ENCODE data around the gene MVB12A.

The MVB12A gene

DNA sequence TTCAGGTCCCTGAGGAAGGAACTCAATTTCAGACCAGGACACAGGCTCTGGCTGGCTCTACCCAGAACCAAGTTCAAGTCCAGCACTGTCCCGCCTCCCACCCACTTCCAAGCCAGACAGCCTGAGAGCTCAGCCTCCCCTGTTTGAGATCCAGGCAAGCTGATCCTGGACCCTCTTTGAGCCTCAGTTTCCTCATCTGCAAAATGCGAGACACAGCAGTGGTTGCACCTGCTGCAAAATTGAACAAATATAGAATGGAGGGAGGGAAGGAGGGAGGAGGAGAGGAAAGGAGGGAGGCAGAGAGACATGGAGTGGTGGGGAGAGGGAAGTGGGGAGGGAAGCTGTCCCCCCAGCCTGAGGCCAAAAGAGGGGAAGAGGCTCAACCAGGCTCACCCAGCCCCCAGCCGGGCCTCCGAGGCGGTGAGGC, 27.9 kb downstream of the MVB12A start:
- DNase-seq, result no peak

DNA sequence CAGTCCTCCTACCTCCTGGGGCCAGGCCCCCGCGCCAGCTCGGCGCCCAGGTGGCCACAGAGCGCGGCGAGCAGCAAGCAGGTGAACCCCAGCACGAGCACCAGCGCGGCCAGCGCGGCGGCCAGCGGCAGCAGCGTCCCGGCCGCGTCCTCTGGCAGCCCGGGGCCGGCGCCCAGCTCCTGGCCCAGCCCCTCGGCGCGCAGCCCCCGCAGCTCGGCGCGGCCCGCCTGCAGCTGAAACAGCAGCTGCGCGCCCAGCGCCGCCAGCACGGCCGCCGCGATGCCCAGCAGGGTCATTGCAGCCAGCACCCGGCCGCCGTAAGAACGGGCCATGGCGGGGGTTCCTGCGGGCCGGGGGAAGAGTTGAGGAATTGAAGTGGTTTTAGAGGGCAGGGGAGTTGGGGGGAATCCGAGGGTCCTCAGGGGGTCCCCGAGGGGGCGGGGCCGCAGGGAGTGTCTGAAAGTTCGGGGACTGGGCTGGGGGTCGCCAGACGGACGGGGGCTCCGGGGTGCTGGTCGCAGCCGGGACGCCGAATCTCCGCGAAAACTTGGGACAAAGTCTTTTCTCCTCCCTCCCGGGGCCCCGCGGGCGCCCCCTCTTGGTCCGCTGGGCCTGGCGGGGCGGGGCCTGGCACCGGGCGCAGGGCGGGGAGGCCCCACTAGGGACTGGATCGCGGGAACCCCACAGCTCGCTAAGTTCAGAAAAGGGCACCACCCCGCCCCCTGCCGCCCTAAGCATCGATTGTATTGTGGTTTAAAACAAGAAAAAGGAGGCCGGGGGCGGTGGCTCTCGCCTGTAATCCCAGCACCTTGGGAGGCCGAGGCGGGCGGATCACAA, 28.5 kb downstream of the MVB12A start, which contains the start of gene TMEM221:
TMEM221 (minus strand) TSS at position 538 of the 837 bp plus-strand sequence; CDS start at position 332, 206 bp downstream.
- DNase-seq, result no peak

DNA sequence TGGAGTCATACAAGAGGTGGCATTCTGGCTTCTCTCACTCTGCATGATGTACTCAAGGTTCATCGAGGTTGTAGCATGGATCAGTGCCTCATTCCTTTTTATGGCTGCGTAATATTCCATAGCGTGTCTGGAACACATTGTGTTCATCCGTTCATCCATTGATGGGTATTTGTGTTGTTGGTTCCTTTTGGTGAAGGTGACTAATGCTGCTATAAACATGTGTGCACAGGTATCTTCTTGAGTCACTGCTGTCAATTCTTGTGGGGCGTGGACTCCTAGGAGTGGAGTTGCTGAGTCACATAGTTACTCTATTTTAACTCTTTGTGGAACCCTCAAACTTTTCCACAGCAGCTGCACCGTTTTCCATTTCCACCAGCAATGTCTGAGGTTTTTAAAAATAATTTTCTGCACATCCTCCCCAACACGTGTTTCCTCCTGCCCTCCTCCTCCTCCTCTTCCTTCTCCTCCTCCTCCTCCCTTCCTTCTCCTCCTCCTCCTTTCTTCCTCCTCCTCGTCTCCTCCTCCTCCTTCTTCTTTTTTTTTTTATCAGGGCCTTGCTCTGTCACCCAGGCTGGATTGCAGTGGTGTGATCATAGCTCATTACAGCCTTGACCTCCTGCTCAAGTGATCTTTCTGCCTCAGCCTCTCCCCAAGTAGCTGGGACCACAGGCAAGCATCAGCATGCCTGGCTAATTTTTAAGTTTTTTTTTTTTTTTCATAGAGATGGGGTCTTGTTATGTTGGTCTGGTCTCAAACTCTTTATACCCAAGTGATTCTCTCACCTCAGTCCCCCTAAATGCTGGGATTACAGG, 30.6 kb downstream of the MVB12A start:
- peak; percentile 41 for DNase-seq

DNA sequence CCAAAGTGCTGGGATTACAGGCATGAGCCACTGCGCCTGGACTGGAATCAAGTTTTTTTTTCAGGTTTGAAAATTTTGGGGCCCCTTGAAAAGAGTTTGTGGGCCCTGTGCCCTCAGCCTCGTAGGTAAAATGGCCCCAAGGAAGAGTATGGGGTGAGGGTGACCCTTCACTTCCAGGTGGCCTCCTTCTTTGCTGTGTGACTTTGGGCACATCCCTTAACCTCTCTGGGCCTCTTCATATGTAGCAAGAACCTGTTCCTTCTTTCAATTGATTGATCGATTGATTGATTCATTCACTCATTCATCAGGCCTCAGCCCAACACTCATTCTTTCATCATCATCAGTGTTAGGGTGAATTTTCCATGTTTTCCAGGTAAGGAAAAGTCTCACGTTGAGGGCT, 32.0 kb downstream of the MVB12A start:
- no peak for DNase-seq

DNA sequence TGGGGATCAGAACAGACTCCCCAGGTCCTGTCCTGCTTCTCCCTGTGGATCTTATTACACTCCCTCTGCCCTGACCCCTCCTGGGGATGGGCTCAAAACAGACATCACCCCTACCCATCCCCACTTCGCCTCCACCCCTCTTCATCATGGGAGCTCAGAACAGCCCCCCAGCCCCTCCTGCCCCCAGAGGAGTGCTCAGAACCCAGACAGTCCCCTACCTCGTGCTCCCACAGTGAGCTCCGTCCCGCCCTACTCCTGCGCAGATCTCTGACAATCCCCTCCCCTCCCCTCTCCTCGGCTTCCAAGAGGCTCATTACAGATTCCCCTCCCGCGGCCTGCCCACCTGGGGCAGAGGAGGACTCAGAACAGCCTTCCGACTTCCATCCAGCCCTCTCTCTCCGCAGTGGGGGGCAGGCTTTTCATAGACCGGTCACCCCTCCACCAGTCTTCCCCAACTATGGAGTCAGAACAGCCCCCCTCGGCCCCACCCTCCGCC, 34.8 kb downstream of the MVB12A start:
- DNase-seq, result no peak

DNA sequence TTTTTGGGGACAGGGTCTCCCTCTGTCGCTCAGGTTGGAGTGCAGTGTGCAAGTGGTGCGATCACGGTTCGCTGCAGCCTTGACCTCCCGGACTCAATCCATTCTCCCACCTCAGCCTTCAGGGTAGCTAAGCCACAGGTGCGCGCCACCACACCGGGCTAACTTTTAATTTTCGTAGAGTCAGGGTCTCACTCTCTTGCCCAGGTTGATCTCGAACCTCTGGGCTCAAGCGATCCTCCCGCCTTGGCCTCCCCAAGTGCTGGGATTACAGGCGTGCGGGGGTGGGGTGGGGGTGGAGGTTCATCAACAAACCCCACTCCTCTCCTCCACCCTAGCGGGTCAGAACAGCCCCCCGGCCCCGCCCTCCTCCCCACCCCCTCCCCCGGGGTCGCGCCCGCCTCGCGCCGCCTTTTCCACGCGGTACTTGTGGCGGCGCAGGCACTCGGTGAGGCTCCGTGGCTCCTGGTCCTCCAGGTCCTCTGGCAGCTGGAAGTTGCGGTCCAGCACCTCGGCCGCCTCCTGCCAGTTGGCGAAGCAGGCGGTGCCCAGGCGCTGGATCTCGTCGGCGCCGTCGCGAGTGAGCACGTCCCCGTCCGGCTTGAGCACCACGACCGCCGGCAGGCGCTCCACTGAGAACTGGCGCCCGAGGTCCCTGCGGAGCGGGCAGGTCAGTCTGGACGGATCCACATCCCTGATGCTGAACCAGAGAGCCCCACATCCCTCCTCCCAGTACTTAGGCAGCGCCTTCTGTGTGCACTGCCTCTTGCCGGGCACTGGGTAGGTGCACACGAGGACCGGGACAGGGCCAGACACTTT, 35.7 kb downstream of the MVB12A start:
- DNase-seq, result no peak

DNA sequence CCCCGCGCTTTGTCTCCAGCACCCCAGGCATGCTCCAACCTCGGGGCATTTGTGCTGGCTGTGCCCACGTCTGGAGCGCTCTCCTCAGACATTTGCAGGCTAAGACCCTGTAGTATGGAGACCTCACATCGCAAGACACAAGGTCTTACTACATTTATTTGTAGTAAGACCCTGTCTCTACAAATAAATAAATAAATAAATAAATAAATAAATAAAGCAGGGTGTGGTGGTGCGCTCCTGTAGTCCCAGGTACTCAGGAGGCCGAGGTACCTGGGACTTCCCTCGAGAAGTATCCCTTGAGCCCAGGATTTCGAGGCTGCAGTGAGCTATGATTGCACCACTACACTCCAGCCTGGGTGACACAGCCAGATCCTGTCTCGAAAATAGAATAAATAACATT, 36.3 kb downstream of the MVB12A start:
- DNase-seq, result no peak

DNA sequence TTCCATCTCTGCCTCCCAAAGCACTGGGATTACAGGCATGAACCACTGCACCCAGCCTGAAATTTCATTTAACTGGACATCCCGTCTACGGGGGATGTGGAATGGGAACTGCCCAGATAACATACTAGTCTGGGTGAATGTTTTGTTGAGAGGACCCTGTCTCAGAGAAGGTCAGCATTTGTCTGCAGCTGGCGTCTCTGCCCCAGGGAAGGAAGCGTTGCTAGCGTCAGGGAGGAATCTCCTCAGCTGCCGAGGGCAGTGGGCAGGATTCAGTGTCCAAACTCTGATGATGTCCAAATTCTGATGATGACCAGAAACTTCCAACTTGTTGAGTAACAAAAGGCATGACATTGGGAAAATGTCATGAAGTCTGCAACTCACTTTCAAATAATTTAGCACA, 37.8 kb downstream of the MVB12A start:
- no peak for DNase-seq

DNA sequence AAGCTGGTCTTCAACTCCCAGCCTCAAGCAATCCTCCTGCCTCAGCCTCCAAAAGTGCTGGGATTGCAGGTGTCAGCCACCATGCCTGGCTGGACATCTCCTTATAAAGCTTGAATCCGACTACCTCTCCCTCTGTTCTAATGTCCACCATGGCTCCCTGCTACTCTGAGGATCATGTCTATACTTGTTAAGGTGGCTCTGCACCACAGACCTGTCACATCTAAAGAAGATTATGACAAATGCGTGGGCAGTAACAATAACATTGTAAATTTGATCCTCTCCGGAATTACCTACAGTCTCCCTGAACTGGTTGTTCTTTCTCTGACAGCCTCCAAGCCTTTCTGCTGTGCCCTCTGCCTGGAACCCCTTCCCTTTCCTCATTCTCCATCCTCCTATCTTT, 39.1 kb downstream of the MVB12A start:
- no peak for DNase-seq

DNA sequence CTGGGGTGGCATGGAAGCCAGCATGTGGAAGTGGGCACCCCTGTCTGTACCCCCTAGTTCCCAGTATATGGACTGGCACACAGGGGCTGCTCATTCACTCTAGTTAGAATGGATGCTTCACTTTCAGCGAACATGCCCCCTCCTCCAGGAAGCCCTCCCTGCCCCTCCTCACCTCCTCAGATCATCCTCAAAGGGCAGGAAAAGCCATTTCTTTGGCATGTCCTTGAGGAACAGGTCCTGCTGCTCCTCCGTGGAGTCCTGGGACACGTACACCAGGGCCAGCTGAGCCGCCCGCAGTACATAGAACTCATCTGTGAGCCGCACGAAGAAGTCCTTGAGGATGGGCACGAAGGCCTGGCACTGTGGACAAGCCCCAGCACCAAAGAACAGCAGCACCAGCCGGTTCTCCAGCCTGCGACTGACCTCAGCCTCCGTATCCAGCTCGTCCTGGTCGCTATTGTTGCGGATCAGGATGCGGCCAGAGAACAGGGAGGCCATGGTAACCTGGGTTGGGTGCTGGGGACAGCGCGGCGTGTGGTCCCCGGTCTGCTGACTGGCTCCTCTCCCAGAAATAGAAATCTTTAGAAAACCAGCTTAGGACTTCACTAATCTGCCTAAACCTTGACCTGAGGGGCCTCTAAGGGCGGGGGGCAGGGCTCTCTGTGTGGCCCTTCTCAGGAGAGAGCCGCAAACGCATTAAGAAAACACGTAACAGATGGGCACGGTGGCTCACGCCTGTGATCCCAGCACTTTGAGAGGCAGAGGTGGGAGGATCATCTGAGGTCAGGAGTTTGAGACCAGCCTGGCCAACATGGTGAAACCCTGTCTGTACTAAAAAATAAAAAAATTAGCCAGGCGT, 40.8 kb downstream of the MVB12A start, which contains the start of gene NXNL1:
NXNL1 (minus strand) TSS at position 555 of the 859 bp plus-strand sequence; CDS start at position 498, 57 bp downstream.
- DNase-seq, result no peak

DNA sequence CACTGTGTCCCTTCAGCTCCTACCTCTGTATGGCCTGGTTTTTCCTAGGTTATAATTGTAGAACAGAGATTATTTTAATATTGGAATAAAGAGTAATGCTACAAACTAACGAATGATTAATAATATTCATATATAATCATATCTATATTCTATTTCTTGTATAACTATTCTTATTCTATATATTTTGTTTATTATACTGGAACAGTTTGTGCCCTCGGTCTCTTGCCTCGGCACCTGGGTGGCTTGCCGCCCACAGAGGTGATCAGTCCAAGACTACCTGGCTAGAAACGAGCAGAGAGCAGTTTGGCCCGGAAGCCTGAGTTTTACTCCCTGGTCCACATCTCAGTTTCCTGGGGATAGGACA, 46.6 kb downstream of the MVB12A start:
- DNase-seq, result no peak

DNA sequence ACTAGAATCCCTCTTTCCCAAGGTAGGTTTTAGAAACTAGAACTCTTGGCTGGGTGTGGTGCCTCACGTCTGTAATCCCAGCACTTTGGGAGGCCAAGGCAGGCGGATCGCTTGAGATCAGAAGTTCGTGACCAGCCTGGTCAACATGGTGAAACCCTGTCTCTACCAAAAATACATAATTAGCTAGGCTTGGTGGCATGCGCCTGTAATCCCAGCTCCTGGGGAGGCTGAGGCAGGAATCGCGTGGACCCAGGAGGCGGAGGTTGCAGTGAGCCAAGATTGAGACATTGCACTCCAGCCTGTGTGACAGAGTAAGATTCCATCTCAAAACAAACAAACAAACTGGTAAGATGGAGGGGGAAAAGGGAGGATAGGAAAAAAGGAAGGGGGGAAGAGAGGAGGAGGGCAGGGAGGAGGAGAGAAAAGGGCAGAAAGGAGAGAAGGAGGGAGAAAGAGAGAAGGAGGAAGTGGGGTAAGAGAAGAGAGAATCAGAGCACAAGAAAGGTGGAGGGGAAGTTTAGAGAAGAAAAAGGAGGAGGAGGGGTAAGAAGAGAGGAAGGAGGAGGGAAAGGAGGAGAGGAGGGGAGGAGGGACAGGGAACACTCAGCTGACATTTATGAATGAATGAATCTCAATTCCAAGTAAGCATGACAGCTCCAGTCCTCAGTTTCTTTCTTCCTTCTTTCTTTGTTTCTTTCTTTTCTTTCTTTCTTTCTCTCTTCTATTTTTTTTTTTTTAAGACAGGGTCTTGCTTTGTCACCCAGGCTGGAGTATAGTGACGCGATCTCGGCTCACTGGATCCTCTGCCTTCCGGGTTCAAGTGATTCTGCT, 47.8 kb downstream of the MVB12A start:
- DNase-seq, result no peak

DNA sequence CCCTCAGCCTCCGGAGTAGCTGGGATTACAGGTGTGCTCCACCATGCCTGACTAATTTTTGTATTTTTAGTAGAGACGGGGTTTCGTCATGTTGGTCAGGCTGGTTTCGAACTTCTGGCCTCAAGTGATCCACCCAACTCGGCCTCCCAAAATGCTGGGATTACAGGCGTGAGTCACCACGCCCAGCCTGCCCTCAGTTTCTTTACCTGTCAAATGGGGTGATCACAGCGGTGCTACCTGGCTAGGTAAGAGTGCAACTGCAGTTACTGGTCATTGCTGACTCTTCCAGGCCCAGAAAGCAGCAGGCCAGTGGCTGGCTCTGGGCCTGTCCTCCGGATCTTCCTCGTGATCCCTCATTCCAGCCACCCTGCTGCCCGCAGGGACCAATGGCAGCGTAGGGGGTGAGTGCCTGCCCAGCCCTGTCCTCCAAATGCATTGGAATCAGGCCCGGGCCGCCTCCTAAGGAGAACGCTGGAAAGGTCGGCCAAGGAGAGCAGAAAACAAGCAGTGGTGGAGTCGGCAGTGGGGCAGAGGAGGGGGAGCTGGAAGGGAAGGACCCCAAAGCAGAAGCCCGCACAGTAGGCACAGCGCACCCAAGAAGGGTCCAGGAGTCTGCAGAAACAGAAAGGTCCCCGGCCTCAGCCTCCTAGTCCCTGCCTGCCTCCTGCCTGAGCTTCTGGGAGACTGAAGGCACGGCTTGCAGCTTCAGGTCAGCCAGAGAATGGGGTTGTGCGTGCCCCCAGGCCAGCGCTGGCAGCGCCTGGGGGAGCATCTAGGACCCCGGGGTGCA, 48.6 kb downstream of the MVB12A start:
- DNase-seq, result no peak

DNA sequence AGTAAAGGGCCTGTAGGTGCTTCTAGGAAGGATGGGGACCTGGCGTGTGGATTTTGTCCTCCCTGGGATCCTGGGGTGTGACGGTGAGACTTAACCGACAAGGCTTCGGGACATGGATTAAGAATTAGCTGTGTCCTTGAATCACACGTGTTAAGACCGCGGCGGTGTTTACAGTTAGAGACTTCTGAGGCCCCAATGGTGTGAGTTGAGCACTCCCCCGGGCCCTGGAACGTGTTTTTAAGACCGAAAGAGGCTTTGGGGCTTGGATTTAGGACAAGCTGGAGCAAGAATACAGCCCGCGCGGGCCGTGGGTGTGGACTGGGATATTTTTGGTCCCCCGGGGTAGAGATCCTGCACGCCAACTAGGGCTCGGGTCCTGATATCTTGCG, 49.2 kb downstream of the MVB12A start:
- no peak for DNase-seq

DNA sequence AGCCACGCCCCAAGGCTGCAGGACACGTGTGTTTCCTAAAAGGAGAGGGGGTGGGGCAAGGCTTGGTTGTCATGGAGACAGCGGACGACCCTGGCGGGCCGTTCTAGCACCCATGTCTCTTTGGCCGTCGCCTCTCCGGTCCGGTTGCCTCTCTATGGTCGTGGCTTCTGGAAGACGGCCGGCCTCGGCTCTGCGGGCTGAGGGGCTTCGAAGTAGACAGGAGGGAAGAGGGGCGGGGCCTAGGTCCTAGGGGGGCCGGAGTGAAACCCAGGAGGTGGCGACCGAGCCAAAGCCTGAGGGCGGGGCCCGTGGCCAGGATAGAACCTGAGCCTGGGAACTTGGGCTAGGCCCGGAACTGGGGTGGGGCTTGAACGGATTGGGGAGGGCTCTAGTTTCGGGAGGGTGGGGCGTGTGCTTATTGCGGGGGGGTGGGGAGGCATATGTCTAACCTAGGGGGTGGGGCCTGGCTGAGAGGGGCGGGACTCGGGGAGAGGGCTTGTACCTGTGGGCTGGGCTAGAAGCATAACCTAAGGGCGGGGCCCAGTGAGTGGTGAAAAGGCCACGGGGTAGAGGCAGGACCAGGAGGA, 49.7 kb downstream of the MVB12A start:
- peak; percentile 88 for DNase-seq

DNA sequence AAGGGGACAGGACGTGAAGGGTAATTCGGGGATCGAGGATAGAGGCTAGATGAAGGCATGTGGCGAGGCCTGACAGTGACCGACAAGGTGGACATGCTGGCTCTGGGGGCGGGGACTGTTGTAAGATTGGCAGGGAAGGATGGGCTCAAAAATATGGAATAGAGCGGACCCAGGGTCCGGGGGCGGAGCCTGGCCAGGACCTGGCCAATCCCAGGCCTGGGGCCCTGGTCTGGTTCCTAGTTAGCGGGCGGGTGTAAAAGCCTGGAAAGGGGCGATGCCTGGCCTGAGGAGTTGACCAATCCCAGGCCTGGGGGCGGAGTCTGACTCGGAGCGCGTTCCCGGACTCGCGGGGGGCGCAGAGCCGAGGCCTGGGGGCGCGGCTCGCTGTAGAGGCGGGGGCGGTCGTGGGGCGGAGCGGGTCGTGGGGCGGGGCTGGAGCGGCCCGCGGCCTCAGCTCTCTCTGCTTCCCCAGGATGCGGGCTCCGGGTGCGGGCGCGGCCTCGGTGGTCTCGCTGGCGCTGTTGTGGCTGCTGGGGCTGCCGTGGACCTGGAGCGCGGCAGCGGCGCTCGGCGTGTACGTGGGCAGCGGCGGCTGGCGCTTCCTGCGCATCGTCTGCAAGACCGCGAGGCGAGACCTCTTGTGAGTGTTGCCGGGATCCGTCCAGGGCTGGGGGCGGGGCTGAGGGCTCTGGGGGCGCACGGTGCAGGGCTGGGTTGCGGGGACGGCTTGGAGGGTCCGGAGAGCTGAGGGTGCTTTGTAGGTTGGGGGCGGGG, 50.4 kb downstream of the MVB12A start, which contains the start of gene SLC27A1:
SLC27A1 (plus strand) TSS at position 457 of the 774 bp plus-strand sequence; CDS start at position 474, 17 bp downstream.
- DNase-seq, result peak; percentile 97

DNA sequence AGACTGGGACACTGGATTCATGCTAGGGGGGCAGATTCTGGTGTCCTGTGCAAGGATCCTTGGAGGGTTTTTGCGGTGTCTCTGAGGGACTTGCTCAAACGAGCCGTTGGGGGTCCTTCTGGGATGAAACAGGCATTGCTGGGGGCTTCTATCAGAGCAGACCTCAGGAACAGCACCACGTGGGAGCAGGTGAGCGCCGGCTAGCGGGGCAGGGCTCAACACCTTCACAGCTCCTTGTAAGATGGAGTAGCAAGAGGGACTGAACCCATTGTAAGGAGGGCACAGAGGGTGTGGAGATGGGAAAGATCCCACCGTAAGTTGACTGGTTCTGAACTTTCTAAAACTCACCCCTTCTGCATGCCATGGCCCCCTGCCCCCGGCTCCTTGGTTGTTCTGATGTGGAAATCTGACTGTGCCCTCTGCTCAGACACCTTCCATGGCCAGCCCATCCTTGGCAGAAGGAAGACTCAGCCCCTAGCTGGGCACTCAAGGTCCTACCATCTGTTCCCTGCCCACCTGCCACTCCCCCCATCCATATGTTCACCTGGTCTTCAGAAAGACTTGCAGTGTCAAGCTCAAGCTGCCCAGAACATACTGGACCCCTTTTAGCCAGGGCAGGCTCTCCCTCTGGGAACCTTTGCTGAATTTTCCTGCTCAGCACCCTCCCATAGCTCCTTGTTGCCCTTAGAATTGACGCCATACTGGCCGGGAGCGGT, 51.7 kb downstream of the MVB12A start:
- no peak for DNase-seq

DNA sequence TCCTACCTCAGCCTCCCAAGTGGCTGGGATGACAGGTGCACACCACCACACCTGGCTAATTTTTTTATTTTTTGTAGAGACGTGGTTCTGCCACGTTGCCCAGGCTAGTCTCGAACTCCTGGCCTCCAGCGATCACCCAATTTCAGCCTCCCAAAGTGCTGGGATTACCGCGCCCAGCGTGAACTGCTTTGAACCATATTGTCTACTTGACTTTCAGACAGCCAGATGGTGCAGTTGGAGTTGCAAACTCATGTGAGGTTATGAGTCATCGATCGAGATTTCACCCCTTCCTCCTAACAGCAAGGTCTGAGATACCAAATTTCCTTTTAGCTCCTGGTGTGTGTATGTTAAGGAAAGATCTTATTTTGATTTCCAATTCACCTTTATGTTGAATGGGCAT, 53.2 kb downstream of the MVB12A start:
- DNase-seq, result no peak
